Sigmoid colon (tissue), 7 donors: ENCODE data around the gene MET. TPM values are rescaled to one million over a fixed set of nuclear protein-coding genes. Genes with fewer than 3 reads are reported as not detected.
"Not testable (repeated sequence)": the region's sequence is repeated elsewhere in the genome, so short reads cannot be mapped to it uniquely, and the experiment has no call there.

Experiments used
- DNase-seq: peaks from one replicate; pipeline ENCODE4 v3.0.0-alpha.2; 2019
- H3K27ac ChIP-seq, 4 donors: fragments of 200-600 bp; sonication (generic); one replicate each; pipeline ENCODE4 v1.5.1; 2016 to 2019; ENCODE audit warnings: mild to moderate bottlenecking in 1 of 4
- H3K27me3 ChIP-seq, 3 donors: fragments of 200-600 bp; sonication (generic); one replicate each; pipeline ENCODE4 v1.5.1; 2019; ENCODE audit warnings: mild to moderate bottlenecking in 1 of 3
- H3K36me3 ChIP-seq, 4 donors: fragments of 200-600 bp; sonication (generic); one replicate each; pipeline ENCODE4 v1.5.1; 2016 to 2019
- H3K4me1 ChIP-seq, 4 donors: fragments of 200-600 bp; sonication (generic); one replicate each; pipeline ENCODE4 v1.5.1; 2017 to 2019
- H3K4me3 ChIP-seq, 4 donors: fragments of 200-600 bp; sonication (generic); one replicate each; pipeline ENCODE4 v1.5.1; 2017 to 2019; ENCODE audit warnings: mild to moderate bottlenecking in 2 of 4, moderate library complexity in 1 of 4
- H3K9me3 ChIP-seq, 4 donors: fragments of 200-600 bp in 3 of 4; sonication (generic) in 3 of 4; one replicate each; pipeline versions ENCODE4 v1.5.1 to v1.6.1; 2013 to 2019
- CTCF ChIP-seq, 4 experiments: fragments of 450-650 bp in 3 of 4; fragments of 200-600 bp in 1 of 4; IDR thresholded peaks; one replicate each; pipeline ENCODE4 v1.5.1; 2016 to 2019; ENCODE audit warnings: antibody characterized with exemption in 4 of 4, mild to moderate bottlenecking in 3 of 4, moderate library complexity in 2 of 4
- EP300 ChIP-seq, 4 donors: sonication (generic); formaldehyde crosslinking; IDR thresholded peaks; one replicate each; pipeline ENCODE4 v1.6.1; 2017; ENCODE audit warnings: antibody characterized with exemption in 4 of 4
- POLR2A ChIP-seq, 2 donors: fragments of 450-650 bp; IDR thresholded peaks; one replicate each; pipeline ENCODE4 v1.6.1; 2016; ENCODE audit warnings: antibody characterized with exemption in 2 of 2, mild to moderate bottlenecking in 2 of 2, moderate library complexity in 2 of 2
- POLR2AphosphoS5 ChIP-seq, 4 donors: sonication (generic); formaldehyde crosslinking; IDR thresholded peaks; one replicate each; pipeline ENCODE4 v1.6.1; 2017; ENCODE audit warnings: antibody characterized with exemption in 4 of 4
- WGBS, 2 donors: extraction: QIAGEN DNeasy Blood & Tissue Kit; methylation state at CpG; one replicate each; pipeline ENCODE4 v1.1.7; 2013; 5-methylcytosine and 5-hydroxymethylcytosine counted together
- intact Hi-C: fragments of 100-400 bp; cut with DNase I; formaldehyde crosslinking; loops from one replicate; pipeline ENCODE4 v1.15.1; 2023
- polyA plus RNA-seq, 3 donors: library from polyadenylated mRNA; stranded (reverse); fragments of 200-250 nt; gene quantifications; one replicate each; pipeline ENCODE4 v1.2.3, GENCODE V29; 2013
- total RNA-seq, 4 donors: library from RNA; depleted of rRNA; stranded (reverse); fragments of >200 nt; gene quantifications; one replicate each; pipeline ENCODE4 v1.1.0, GENCODE V29; 2016
- donor health status: healthy with polysubstance abuse.
- donor health status: Bipolar disorder and iron deficiency.
- donor health status: healthy.

The MET gene
- total and polyA plus RNA-seq, 7 donors, result 1.2 to 21.6 (median 15.9) TPM

- Histone ChIP-seq H3K4me1 (peaks cover 0 to 24% (median 0%) of the 10 kb centered on the region in 4 donors), H3K4me3 (no peak overlapping the region), H3K36me3 (no peaks in the 10 kb centered on the region), H3K27ac (no peak overlapping the region), H3K27me3 (no peaks in the 10 kb centered on the region), H3K9me3 (no peaks in the 10 kb centered on the region)
- 93 to 98% methylated on average over 2 of the region's 2 CpGs for WGBS, 2 donors
- no peak for DNase-seq
- TF ChIP-seq EP300 (IDR thresholded peaks at IDR 0.05), result no peak
- intact Hi-C loops, result no loop called here
Measured at GRCh38 chr7:116739307-116739706, 67.3 kb downstream of the MET start.

- TF ChIP-seq POLR2A (IDR thresholded peaks at IDR 0.05) (no peak), POLR2AphosphoS5 (IDR thresholded peaks at IDR 0.05) (no peak), CTCF (IDR thresholded peaks at IDR 0.05) (no peak), EP300 (IDR thresholded peaks at IDR 0.05) (no peak)
- Histone ChIP-seq H3K9me3 (no peaks in the 10 kb centered on the region), H3K4me1 (peaks cover 0 to 24% (median 0%) of the 10 kb centered on the region in 4 donors), H3K36me3 (no peaks in the 10 kb centered on the region), H3K27ac (no peak overlapping the region), H3K27me3 (no peaks in the 10 kb centered on the region), H3K4me3 (no peak overlapping the region)
- WGBS, 2 donors, result 85 to 93% methylated on average over 1 of the region's 1 CpG
- intact Hi-C loops, result no loop called here
- no peak for DNase-seq
Measured at GRCh38 chr7:116740231-116740630, 68.2 kb downstream of the MET start.

GRCh38 chr7:116740755-116741462 is 68.9 kb downstream of the MET start:
- H3K4me1 ChIP-seq, result peaks cover 0 to 24% (median 0%) of the 10 kb centered on the region in 4 donors
- no peaks in the 10 kb centered on the region for H3K36me3 ChIP-seq
- no peak overlapping the region for H3K27ac ChIP-seq
- 95% methylated on average over 9 of the region's 9 CpGs for WGBS, 2 donors
- TF ChIP-seq POLR2A (IDR thresholded peaks at IDR 0.05) (no peak), EP300 (IDR thresholded peaks at IDR 0.05) (no peak), CTCF (IDR thresholded peaks at IDR 0.05) (no peak), POLR2AphosphoS5 (IDR thresholded peaks at IDR 0.05) (no peak)
- intact Hi-C loops, result no loop called here
- H3K27me3 ChIP-seq, result no peaks in the 10 kb centered on the region
- no peaks in the 10 kb centered on the region for H3K9me3 ChIP-seq
- DNase-seq, result no peak
- H3K4me3 ChIP-seq, result no peak overlapping the region

GRCh38 chr7:116741625-116742316 is 69.8 kb downstream of the MET start:
- Histone ChIP-seq H3K4me3 (no peak overlapping the region), H3K9me3 (no peaks in the 10 kb centered on the region), H3K27me3 (no peaks in the 10 kb centered on the region), H3K27ac (no peak overlapping the region), H3K36me3 (no peaks in the 10 kb centered on the region), H3K4me1 (peaks cover 0 to 24% (median 0%) of the 10 kb centered on the region in 4 donors)
- TF ChIP-seq POLR2AphosphoS5 (IDR thresholded peaks at IDR 0.05) (no peak), CTCF (IDR thresholded peaks at IDR 0.05) (no peak), EP300 (IDR thresholded peaks at IDR 0.05) (no peak), POLR2A (IDR thresholded peaks at IDR 0.05) (no peak)
- intact Hi-C loops, result no loop called here
- no peak for DNase-seq
- 89 to 91% methylated on average over 7 of the region's 7 CpGs for WGBS, 2 donors

- intact Hi-C loops, result no loop called here
- DNase-seq, result no peak
- TF ChIP-seq POLR2AphosphoS5 (IDR thresholded peaks at IDR 0.05), result no peak
- no peak for TF ChIP-seq EP300 (IDR thresholded peaks at IDR 0.05)
- no peak for TF ChIP-seq POLR2A (IDR thresholded peaks at IDR 0.05)
- TF ChIP-seq CTCF (IDR thresholded peaks at IDR 0.05), result no peak
- H3K36me3 ChIP-seq, result no peaks in the 10 kb centered on the region
- H3K27me3 ChIP-seq, result no peaks in the 10 kb centered on the region
- WGBS, 2 donors, result 94 to 95% methylated on average over 6 of the region's 6 CpGs
- H3K4me1 ChIP-seq, result peaks cover 0 to 24% (median 0%) of the 10 kb centered on the region in 4 donors
- H3K9me3 ChIP-seq, result no peaks in the 10 kb centered on the region
- H3K4me3 ChIP-seq, result no peak overlapping the region
- no peak overlapping the region for H3K27ac ChIP-seq
Measured at GRCh38 chr7:116742641-116743040, 70.6 kb downstream of the MET start.

- intact Hi-C loops, H3K27ac ChIP-seq, H3K27me3 ChIP-seq, DNase-seq, H3K36me3 ChIP-seq, H3K9me3 ChIP-seq, H3K4me3 ChIP-seq: not testable (repeated sequence)
- 64 to 72% methylated on average over 2 of the region's 2 CpGs for WGBS, 2 donors
- peaks cover 0 to 19% (median 0%) of the 10 kb centered on the region in 4 donors for H3K4me1 ChIP-seq
Measured at GRCh38 chr7:116743835-116744234, 71.8 kb downstream of the MET start.

- WGBS, 2 donors, result 93 to 98% methylated on average over 5 of the region's 5 CpGs
- DNase-seq, H3K27me3 ChIP-seq, H3K4me3 ChIP-seq, H3K27ac ChIP-seq, H3K9me3 ChIP-seq, intact Hi-C loops, H3K36me3 ChIP-seq: not testable (repeated sequence)
- H3K4me1 ChIP-seq, result peaks cover 0 to 13% (median 0%) of the 10 kb centered on the region in 4 donors
Measured at GRCh38 chr7:116746388-116746787, 74.4 kb downstream of the MET start.

GRCh38 chr7:116751070-116751469 is 79.1 kb downstream of the MET start:
- 94 to 97% methylated on average over 4 of the region's 4 CpGs for WGBS, 2 donors
- H3K4me3 ChIP-seq, DNase-seq, H3K4me1 ChIP-seq, H3K27me3 ChIP-seq, H3K36me3 ChIP-seq, intact Hi-C loops, H3K27ac ChIP-seq, H3K9me3 ChIP-seq: not testable (repeated sequence)
